Measurements from ENCODE around the gene CEP295NL.

Gene CEP295NL, protein sequence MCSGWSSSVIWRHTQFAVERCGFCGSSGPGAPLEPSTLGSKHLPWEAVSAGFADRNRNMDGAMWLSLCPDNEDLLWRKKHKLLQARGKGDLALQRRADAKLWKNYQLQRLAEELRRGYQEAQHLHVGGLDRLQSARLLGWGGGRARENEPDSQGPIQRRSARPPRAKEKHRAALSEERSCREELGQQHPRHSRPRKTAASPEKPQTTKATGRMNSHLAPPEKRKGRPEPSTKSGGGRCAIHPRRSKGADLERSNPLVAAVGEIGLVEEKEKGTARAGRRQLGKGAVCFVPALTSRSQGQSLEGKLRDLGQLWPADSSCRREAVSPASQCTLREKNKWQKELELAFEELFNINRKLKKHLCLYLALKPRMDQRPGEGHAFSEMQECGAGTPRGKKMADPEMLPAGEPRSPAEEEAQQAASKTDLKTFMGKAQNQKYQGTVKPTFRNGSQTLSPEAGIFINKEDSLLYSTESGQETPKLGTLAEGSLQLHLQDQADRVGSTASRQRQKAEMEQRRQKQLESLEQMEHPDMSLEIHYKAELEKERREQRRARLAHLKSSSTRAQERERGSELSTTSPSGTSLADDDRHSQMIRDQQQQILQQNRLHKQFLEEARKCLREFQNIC

DNA sequence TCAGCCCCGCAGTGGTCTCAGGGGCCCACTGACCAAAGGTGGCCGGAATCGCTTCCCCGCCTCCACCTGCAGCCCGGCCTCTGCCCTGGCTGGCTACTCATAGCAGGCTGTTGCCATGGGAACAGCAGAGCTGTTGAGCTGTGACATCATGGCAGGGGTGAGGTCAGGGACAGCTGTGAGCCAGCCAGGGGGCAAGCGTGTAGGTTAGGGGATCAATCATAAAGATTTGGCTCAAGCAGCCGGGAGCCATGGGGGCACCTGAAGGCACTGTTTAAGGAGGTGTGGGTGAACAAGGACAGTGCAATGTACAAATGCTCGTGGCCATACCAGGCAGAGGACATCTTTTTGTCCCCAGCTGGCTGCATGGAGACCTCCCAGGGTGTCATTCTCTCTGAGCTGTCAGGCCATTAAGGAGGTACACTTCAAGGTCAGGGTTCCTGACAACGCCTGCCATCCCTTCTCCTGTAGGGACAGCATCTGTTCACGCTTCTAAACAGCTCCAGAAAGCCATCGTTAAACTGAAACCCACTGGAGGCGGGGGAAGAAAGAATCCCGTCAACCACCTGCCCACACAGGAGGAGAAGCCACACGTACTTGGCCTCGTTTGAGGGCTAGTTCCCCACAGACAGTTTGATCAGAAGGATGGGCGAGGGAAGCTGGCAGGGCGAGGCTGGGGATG is at the start of gene CEP295NL:
TSS of gene CEP295NL (minus strand) at position 101 of the 679 bp plus-strand sequence. CDS start 1,373 bp downstream, outside the sequence.
- DNase-seq (ENCODE audit: insufficient read length, low spot score) (no peak), FAIRE-seq (no peak)
- TF ChIP-seq, protein P1, sequence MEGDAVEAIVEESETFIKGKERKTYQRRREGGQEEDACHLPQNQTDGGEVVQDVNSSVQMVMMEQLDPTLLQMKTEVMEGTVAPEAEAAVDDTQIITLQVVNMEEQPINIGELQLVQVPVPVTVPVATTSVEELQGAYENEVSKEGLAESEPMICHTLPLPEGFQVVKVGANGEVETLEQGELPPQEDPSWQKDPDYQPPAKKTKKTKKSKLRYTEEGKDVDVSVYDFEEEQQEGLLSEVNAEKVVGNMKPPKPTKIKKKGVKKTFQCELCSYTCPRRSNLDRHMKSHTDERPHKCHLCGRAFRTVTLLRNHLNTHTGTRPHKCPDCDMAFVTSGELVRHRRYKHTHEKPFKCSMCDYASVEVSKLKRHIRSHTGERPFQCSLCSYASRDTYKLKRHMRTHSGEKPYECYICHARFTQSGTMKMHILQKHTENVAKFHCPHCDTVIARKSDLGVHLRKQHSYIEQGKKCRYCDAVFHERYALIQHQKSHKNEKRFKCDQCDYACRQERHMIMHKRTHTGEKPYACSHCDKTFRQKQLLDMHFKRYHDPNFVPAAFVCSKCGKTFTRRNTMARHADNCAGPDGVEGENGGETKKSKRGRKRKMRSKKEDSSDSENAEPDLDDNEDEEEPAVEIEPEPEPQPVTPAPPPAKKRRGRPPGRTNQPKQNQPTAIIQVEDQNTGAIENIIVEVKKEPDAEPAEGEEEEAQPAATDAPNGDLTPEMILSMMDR (IDR thresholded peaks at IDR 0.05; ENCODE audit: insufficient read depth, missing control alignments), result no peak

DNA sequence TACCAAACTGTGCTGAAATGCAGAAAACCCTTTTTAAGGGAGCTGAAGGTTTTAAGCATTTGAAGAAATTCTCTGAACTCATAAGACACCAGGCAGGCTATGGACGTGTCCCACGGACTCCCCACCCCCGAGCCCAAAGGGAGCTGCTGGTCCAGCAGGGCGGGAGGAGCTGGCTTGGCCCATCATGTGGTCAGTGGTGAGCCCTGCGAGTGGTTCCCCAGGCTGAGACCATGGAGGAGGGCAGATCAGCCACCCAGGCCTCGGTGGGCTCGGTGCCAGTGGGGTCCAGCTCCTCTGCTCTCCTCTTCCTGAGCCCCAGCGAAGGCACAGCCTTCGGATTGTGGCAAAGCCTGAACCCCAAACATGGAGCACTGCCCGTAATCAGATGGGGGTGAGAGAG is 49.7 kb upstream of the CEP295NL start:
- FAIRE-seq, result no peak

DNA sequence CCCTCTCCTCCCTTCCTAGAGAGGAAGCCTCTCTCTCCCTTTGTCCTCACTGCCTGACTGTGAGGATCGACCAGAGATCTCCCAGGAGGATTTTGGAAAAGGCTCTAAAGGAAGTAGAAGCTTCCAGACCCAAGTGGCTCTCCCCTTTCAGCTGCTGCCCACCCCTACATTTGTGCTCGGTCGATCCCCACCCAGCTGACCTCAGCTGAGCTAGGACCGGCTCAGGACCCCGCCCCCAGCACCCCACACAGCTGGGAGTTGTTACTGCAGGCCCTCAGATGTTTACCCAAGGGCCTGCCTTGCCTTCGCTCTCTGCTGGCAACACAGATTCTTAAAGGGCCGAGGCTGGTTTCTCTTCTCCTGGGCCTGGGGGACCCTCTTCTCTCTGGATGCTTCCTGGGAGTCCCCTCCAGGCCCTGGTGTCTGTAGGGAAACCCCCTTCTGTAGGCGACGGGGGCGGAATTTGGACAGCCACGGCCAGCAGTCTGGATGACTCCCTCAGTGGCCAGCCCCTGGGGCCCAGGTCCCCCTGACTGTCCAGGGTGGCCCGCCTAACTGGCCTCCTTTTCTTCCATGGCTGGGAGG is 49.1 kb upstream of the CEP295NL start:
- TF ChIP-seq, protein P1 (IDR thresholded peaks at IDR 0.05; ENCODE audit: insufficient read depth, missing control alignments), result no peak
- no peak for DNase-seq (ENCODE audit: insufficient read length, low spot score)
- FAIRE-seq, result no peak

More for the DNA sequence above, 49.7 kb upstream of the CEP295NL start:
- DNase-seq (ENCODE audit: insufficient read length, low spot score), result no peak
- TF ChIP-seq, protein P1 (IDR thresholded peaks at IDR 0.05; ENCODE audit: insufficient read depth, missing control alignments), result no peak

DNA sequence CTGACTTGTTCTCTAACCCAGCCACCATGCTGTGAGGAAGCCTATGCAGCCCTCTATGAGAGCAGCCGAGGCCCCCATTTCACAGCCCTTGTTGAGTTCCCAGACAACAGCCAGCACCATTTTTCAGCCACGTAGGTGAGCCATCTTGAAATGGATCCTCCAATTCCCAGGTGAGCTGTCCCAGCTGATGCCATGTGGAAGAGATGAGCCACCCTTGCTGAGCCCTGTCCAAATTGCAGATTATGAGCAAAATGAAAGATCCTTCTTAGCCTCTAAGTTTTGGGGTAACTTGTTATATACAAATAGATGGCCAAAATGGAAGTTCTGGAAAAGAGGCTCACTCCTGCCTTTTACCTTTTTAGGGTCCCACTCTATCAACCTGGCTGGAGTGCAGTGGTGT is 47.9 kb upstream of the CEP295NL start:
- no peak for FAIRE-seq

DNA sequence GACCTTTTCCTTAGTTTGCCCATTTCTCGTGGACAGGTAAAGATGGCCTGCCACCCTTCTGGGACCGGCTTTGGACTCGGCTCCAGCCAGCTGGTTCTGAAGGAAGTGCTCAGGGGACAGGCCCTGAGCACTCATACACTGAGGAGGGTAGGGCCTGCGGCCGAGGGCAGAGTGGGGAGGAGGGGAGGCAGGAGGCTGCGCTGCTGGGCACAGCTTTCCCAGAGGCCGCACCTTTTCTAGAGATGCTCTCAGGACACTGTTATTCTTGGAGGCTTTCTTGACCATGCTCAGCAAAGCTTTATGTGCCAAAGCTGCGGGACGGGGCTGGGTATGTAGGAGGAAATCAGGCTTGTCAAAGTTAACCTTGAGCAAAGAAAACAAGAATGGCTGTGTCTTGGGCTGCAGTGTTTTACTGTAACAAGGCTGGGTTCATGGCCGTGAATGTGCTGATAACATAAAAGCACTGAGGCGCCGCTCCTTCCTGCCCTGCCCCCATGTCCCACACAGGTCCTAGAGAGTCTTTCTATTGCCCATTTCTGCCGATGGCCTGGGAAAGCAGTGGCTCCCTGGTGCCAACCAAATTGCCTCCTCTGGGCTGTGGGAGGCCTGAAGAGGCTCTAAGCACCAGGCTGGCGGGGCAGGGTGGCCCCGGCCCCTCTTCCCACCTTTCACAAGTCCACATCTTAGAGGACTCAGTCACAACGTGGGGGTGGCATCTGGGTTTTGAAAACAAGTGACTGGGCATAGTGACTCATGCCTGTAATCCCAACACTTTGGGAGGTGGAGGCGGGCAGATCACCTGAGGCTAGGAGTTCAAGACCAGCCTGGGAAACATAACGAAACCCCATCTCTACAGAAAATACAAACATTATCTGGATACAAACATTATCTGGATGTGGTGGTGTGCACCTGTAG is 44.5 kb upstream of the CEP295NL start:
- TF ChIP-seq, protein P1 (IDR thresholded peaks at IDR 0.05; ENCODE audit: insufficient read depth, missing control alignments), result no peak
- no peak for DNase-seq (ENCODE audit: insufficient read length, low spot score)
- no peak for FAIRE-seq

More for the DNA sequence above, 47.9 kb upstream of the CEP295NL start:
- TF ChIP-seq, protein P1 (IDR thresholded peaks at IDR 0.05; ENCODE audit: insufficient read depth, missing control alignments), result no peak
- DNase-seq (ENCODE audit: insufficient read length, low spot score), result no peak

DNA sequence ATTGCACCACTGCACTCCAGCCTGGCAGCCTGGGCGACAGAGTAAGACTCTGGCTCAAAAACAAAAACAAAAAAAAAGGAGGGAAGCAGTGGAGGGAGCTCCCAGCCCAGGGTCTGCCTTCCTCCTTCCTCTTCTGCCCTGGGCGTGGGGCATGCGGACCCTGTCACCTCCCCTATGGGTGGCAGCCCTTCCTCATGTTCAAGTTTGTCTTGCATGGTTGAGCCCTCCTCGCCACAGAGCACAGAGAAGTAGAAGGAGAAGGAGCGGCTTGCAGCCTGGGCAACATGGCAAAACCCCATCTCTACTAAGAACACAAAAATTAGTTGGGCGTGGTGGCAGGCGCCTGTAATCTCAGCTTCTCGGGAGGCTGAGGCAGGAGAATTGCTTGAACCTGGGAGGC is 43.6 kb upstream of the CEP295NL start:
- DNase-seq (ENCODE audit: insufficient read length, low spot score) (no peak), FAIRE-seq (no peak)
- TF ChIP-seq, protein P1 (IDR thresholded peaks at IDR 0.05; ENCODE audit: insufficient read depth, missing control alignments), result no peak
